Measurements from ENCODE around the gene CDK5RAP1. TPM values are rescaled to one million over a fixed set of nuclear protein-coding genes. Genes with fewer than 3 reads are reported as not detected.
A peak's percentile ranks its signal among the peaks of the same experiment; 100 is the strongest.

CDK5RAP1 gene
- total RNA-seq, 1 donor from 2014 or later: 58.7 TPM

- Mint-ChIP-seq H3K9me3 (no peaks in the 10 kb centered on the region), H3K4me3 (no peak overlapping the region), H3K27me3 (ENCODE audit: low read depth) (no peaks in the 10 kb centered on the region), H3K4me1 (no peaks in the 10 kb centered on the region), H3K36me3 (ENCODE audit: low read depth) (peaks cover 14% of the 10 kb centered on the region), H3K27ac (ENCODE audit: unreplicated experiment) (no peak overlapping the region)
- TF ChIP-seq CTCF (conservative IDR thresholded peaks at IDR 0.05): no peak
- DNase-seq (ENCODE audit: low read depth, low spot score): no peak
These were observed 51.8 kb downstream of the CDK5RAP1 start for GRCh38 chr20:33349493-33349892.

GRCh38 chr20:33348136-33348937, 53.0 kb downstream of the CDK5RAP1 start:
- no peak for TF ChIP-seq CTCF (conservative IDR thresholded peaks at IDR 0.05)
- Mint-ChIP-seq H3K9me3 (no peaks in the 10 kb centered on the region), H3K4me1 (no peaks in the 10 kb centered on the region), H3K27me3 (ENCODE audit: low read depth) (no peaks in the 10 kb centered on the region), H3K36me3 (ENCODE audit: low read depth) (peaks cover 14% of the 10 kb centered on the region), H3K27ac (ENCODE audit: unreplicated experiment) (peak overlapping the region; percentile 81), H3K4me3 (no peak overlapping the region)
- no peak for DNase-seq (ENCODE audit: low read depth, low spot score)

GRCh38 chr20:33345342-33345741, 56.0 kb downstream of the CDK5RAP1 start:
- no peak overlapping the region for H3K4me3 Mint-ChIP-seq
- DNase-seq (ENCODE audit: low read depth, low spot score): no peak
- H3K27ac Mint-ChIP-seq (ENCODE audit: unreplicated experiment): no peak overlapping the region
- H3K27me3 Mint-ChIP-seq (ENCODE audit: low read depth): no peaks in the 10 kb centered on the region
- H3K36me3 Mint-ChIP-seq (ENCODE audit: low read depth): peaks cover 14% of the 10 kb centered on the region
- H3K4me1 Mint-ChIP-seq: peaks cover 12% of the 10 kb centered on the region
- TF ChIP-seq CTCF (conservative IDR thresholded peaks at IDR 0.05): no peak
- peaks cover 4% of the 10 kb centered on the region for H3K9me3 Mint-ChIP-seq

- Mint-ChIP-seq H3K4me1 (peaks cover 30% of the 10 kb centered on the region), H3K36me3 (ENCODE audit: low read depth) (peaks cover 4% of the 10 kb centered on the region), H3K27me3 (ENCODE audit: low read depth) (no peaks in the 10 kb centered on the region), H3K27ac (ENCODE audit: unreplicated experiment) (no peak overlapping the region), H3K9me3 (peaks cover 7% of the 10 kb centered on the region), H3K4me3 (no peak overlapping the region)
- no peak for DNase-seq (ENCODE audit: low read depth, low spot score)
- no peak for TF ChIP-seq CTCF (conservative IDR thresholded peaks at IDR 0.05)
These were observed 57.8 kb downstream of the CDK5RAP1 start for GRCh38 chr20:33343521-33343920.

GRCh38 chr20:33339515-33340058, 61.7 kb downstream of the CDK5RAP1 start:
- peaks cover 48% of the 10 kb centered on the region for H3K4me1 Mint-ChIP-seq
- DNase-seq (ENCODE audit: low read depth, low spot score): peak; percentile 30

More at GRCh38 chr20:33339515-33340058, 61.7 kb downstream of the CDK5RAP1 start:
- Mint-ChIP-seq H3K4me3 (peak overlapping the region; percentile 10), H3K27me3 (ENCODE audit: low read depth) (no peaks in the 10 kb centered on the region), H3K9me3 (peaks cover 7% of the 10 kb centered on the region), H3K36me3 (ENCODE audit: low read depth) (peaks cover 4% of the 10 kb centered on the region), H3K27ac (ENCODE audit: unreplicated experiment) (peak overlapping the region; percentile 48)
- TF ChIP-seq CTCF (conservative IDR thresholded peaks at IDR 0.05): no peak

Measured in neural crest cell (in vitro differentiated cells).